Myocyte (in vitro differentiated cells): ENCODE measurements around the gene B3GALT6. TPM values are rescaled to one million over a fixed set of nuclear protein-coding genes. Genes with fewer than 3 reads are reported as not detected.
A peak's percentile ranks its signal among the peaks of the same experiment; 100 is the strongest.

ENCODE experiments used
- DNase-seq: peaks from one replicate; pipeline ENCODE4 v3.0.0-alpha.2; 2012; ENCODE audit warnings: low read depth
- total RNA-seq: library from RNA; depleted of rRNA; stranded (reverse); fragments of >200 nt; gene quantifications from 2 replicates; pipeline ENCODE4 v1.2.3, GENCODE V29; 2014

B3GALT6 gene
- total RNA-seq, 1 donor from 2014 or later: 61.8 TPM

DNA sequence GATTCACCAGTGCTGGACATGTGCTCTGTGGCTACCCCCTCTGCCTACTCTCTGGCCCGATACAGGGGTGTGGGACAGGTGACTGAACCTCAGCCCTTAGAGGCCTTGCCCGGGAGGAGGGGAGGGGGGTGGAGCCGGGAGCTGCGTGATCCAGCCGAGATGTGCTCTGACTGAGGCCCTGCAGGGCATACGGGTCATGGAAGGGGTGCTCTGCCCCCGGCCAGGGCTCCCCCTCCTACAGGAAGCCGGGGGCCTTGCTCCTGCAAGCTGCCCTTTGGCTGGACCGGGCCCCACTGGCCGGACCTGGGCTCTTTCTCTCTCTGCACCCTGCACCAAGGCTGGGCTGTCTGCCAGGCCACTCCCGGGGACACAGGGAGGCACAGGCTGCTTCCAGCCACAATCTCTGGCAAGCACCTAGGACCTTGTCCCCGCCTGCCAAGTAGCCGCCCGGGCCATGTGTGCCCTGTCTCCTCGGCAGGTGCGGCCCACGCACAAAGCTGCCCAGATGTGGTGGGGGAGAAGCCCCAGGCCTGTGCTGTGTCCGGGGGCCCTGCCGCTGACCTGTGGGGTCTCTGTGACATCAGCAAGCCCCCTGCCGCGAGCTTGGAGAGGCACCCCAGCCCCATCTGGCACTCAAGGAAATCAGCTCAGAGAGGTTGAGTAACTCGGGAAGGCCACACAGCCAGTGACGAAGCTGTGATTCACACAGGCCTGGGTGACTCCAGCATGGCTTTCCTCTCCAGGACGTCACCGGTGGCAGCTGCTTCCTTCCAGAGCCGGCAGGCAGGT, 49.7 kb downstream of the B3GALT6 start:
- DNase-seq: peak; percentile 72

DNA sequence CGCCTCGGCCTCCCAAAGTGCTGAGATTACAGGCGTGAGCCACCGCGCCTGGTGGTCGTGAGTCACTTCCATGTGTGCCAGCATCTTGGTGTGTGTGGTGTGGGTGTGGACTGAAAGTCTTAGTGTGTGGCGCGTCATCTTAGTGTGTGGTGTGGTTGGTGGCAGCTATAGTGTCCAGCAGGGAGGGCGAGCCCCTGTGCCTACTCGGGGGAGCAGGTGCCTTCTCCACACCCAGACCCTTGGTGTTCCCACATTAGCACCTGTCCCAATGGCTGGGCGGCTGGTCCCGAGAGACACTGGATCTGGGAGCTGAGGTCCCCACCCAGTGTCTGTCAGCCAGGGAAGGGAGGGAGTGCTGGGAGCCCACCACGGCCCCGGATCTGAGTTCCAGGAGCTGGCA, 51.0 kb downstream of the B3GALT6 start:
- peak; percentile 72 for DNase-seq

DNA sequence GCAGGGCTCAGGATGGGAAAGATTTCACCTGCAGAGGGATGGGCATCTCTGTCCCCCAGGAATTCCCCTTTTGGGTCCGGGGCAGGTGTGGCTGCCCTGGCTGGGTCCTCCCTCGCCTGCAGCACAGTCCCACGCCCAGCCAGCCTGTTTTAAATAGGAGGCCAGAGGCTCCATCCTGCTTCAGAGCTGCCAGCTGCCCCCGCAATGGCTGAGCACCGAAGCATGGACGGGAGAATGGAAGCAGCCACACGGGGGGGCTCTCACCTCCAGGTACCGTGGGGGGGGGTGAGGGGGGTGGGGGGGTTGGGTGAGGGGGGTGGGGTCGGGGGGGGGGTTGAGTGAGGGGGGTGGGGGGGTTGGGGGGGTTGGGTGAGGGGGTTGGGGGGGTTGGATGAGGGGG, 51.8 kb downstream of the B3GALT6 start:
- DNase-seq: no peak

Other genes starting within 250 kb of the B3GALT6 start
- 45.8 and 63.9 TPM in 2 replicates for gene HES4, start 232.1 kb upstream of the B3GALT6 start, total RNA-seq
- 103 and 148 TPM in 2 replicates for gene ISG15, start 218.7 kb upstream of the B3GALT6 start, total RNA-seq
- 108 and 171 TPM in 2 replicates for gene AGRN, start 212.1 kb upstream of the B3GALT6 start, total RNA-seq
- gene RNF223, start 157.9 kb upstream of the B3GALT6 start, total RNA-seq: 0.05 and 0.83 TPM in 2 replicates
- gene C1orf159, start 116.1 kb upstream of the B3GALT6 start, total RNA-seq: 10.0 and 11.7 TPM in 2 replicates
- gene TTLL10, start 58.4 kb upstream of the B3GALT6 start, total RNA-seq: not detected in 2 replicates
- 0.47 TPM in 1 of 2 replicates, not detected in the other for gene TNFRSF18, start 25.6 kb upstream of the B3GALT6 start, total RNA-seq
- gene TNFRSF4, start 18.1 kb upstream of the B3GALT6 start, total RNA-seq: not detected in 2 replicates
- gene SDF4, start 236 bp upstream of the B3GALT6 start, total RNA-seq: 142 and 150 TPM in 2 replicates
- gene C1QTNF12, start 14.5 kb downstream of the B3GALT6 start, total RNA-seq: 1.2 TPM in 1 of 2 replicates, not detected in the other
- 50.3 and 52.2 TPM in 2 replicates for gene UBE2J2, start 41.6 kb downstream of the B3GALT6 start, total RNA-seq
- gene SCNN1D, start 48.2 kb downstream of the B3GALT6 start, total RNA-seq: 2.2 and 2.5 TPM in 2 replicates
- 97.3 and 106 TPM in 2 replicates for gene ACAP3, start 75.7 kb downstream of the B3GALT6 start, total RNA-seq
- gene PUSL1, start 76.4 kb downstream of the B3GALT6 start, total RNA-seq: 41.6 and 43.4 TPM in 2 replicates
- gene INTS11, start 92.4 kb downstream of the B3GALT6 start, total RNA-seq: 74.5 and 76.4 TPM in 2 replicates
- gene CPTP, start 92.6 kb downstream of the B3GALT6 start, total RNA-seq: 26.2 and 28.9 TPM in 2 replicates
- 0.10 and 0.13 TPM in 2 replicates for gene TAS1R3, start 99.0 kb downstream of the B3GALT6 start, total RNA-seq
- 121 and 137 TPM in 2 replicates for gene DVL1, start 117.2 kb downstream of the B3GALT6 start, total RNA-seq
- 224 and 252 TPM in 2 replicates for gene MXRA8, start 126.3 kb downstream of the B3GALT6 start, total RNA-seq
- 183 and 198 TPM in 2 replicates for gene AURKAIP1, start 143.0 kb downstream of the B3GALT6 start, total RNA-seq
- 185 and 228 TPM in 2 replicates for gene CCNL2, start 167.1 kb downstream of the B3GALT6 start, total RNA-seq
- 113 TPM in 2 replicates for gene MRPL20, start 175.1 kb downstream of the B3GALT6 start, total RNA-seq
- gene ANKRD65, start 189.0 kb downstream of the B3GALT6 start, total RNA-seq: not detected in 2 replicates
- gene VWA1, start 203.5 kb downstream of the B3GALT6 start, total RNA-seq: 0.52 and 1.0 TPM in 2 replicates
- gene ATAD3C, start 217.5 kb downstream of the B3GALT6 start, total RNA-seq: not detected in 2 replicates
- 12.1 and 20.2 TPM in 2 replicates for gene ATAD3B, start 239.5 kb downstream of the B3GALT6 start, total RNA-seq